ENCODE results near the gene PAPOLA. TPM values are rescaled to one million over a fixed set of nuclear protein-coding genes. Genes with fewer than 3 reads are reported as not detected.

Gene PAPOLA
- total RNA-seq, 4 donors from 2014 or later = 175 to 206 (median 183) TPM

DNA sequence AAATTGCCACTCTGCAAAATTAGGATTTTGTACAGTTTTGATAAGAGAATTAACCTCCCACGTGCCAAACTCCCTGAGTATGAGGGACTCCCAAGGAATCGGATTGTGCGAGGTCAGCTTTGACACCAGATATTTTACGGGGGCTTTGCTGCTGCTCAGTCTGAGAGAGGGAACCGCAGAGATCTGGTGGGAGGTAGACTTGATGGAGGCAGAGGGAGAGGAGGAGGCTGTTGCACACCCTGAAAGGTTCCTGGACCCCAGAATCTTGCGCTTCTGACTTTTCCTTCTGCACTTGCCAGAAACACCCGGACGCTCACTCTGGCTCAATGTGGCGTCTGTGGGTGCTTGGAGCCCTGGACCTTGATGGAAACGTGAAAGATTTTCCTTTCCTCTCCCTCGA, 83.9 kb downstream of the PAPOLA start:
- Histone ChIP-seq H3K9me3 (no peaks in the 10 kb centered on the region), H3K4me3 (no peak overlapping the region), H3K27ac (no peak overlapping the region), H3K4me1 (no peaks in the 10 kb centered on the region), H3K27me3 (no peaks in the 10 kb centered on the region), H3K36me3 (no peaks in the 10 kb centered on the region)
- TF ChIP-seq CTCF (IDR thresholded peaks at IDR 0.05) (no peak), POLR2A (IDR thresholded peaks at IDR 0.05) (no peak)
- peak in 1 of 3 donors; percentile 3 for DNase-seq

GRCh38 chr14:96586921-96587822, 85.0 kb downstream of the PAPOLA start:
- H3K9me3 ChIP-seq = no peaks in the 10 kb centered on the region
- H3K27me3 ChIP-seq = no peaks in the 10 kb centered on the region
- H3K36me3 ChIP-seq = no peaks in the 10 kb centered on the region
- DNase-seq = peak in 1 of 3 donors; percentile 9
- no peak overlapping the region for H3K27ac ChIP-seq
- H3K4me1 ChIP-seq = peaks cover 0 to under 1% (median 0%) of the 10 kb centered on the region in 4 donors
- H3K4me3 ChIP-seq = no peak overlapping the region
- TF ChIP-seq POLR2A (IDR thresholded peaks at IDR 0.05) (no peak), CTCF (IDR thresholded peaks at IDR 0.05) (no peak)

DNA sequence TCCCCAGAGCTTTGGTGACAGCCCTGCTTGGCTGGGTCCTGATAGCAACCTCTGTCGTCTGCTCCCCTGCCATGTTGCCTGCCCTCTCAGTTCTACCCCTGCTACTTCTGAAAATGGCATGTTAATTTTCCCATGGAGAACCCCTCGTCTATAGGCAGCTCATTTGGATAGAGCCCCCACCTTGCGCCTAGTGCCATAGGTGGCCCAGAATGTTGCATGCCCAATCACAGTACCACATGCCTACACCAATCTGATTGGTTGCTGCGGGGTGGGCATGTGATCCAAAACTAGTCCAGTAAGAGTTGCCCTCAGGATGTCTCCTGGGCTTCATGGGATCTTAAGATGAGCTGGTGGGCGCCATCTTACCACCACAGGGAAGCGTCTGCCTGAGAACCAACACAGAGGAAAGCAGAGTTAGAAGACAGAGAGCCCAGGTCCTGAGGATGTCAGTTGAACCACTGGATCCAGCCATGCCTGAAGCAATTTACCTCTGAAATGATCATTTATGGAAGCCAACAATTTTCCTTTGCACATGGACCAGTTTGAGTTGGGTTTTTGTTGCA, 85.7 kb downstream of the PAPOLA start:
- peaks cover 0 to 6% of the 10 kb centered on the region in 2 donors for H3K27me3 ChIP-seq

GRCh38 chr14:96588410-96589257, 86.5 kb downstream of the PAPOLA start:
- Histone ChIP-seq H3K9me3 (no peaks in the 10 kb centered on the region), H3K4me3 (no peak overlapping the region), H3K27me3 (peaks cover 0 to 6% of the 10 kb centered on the region in 2 donors), H3K4me1 (peaks cover 0 to 9% (median 0%) of the 10 kb centered on the region in 4 donors), H3K27ac (no peak overlapping the region), H3K36me3 (no peaks in the 10 kb centered on the region)
- TF ChIP-seq POLR2A (IDR thresholded peaks at IDR 0.05) = no peak
- no peak for TF ChIP-seq CTCF (IDR thresholded peaks at IDR 0.05)
- peak in 1 of 3 donors; percentile 37 for DNase-seq

More for the DNA sequence above, 85.7 kb downstream of the PAPOLA start:
- TF ChIP-seq POLR2A (IDR thresholded peaks at IDR 0.05) (no peak), CTCF (IDR thresholded peaks at IDR 0.05) (no peak)
- Histone ChIP-seq H3K36me3 (no peaks in the 10 kb centered on the region), H3K27ac (no peak overlapping the region), H3K4me1 (peaks cover 0 to 8% (median 0%) of the 10 kb centered on the region in 4 donors), H3K4me3 (no peak overlapping the region), H3K9me3 (no peaks in the 10 kb centered on the region)
- DNase-seq = no peak

GRCh38 chr14:96589577-96589976, 87.4 kb downstream of the PAPOLA start:
- H3K4me1 ChIP-seq = peaks cover 0 to 9% (median 0%) of the 10 kb centered on the region in 4 donors
- peak in 1 of 3 donors; percentile 18 for DNase-seq
- H3K27ac ChIP-seq = no peak overlapping the region
- TF ChIP-seq POLR2A (IDR thresholded peaks at IDR 0.05) (no peak), CTCF (IDR thresholded peaks at IDR 0.05) (no peak)
- H3K4me3 ChIP-seq = no peak overlapping the region
- no peaks in the 10 kb centered on the region for H3K36me3 ChIP-seq
- no peaks in the 10 kb centered on the region for H3K9me3 ChIP-seq
- H3K27me3 ChIP-seq = peaks cover 0 to 6% of the 10 kb centered on the region in 2 donors

Data from Peyer's patch (tissue), 4 donors.